Gastroesophageal sphincter (tissue), 3 donors: Measurements from ENCODE around the gene CHN1.

ENCODE experiments used
- CTCF ChIP-seq, 4 experiments: fragments of 200-600 bp in 2 of 4; fragments of 450-650 bp in 2 of 4; sonication (generic) in 1 of 4; IDR thresholded peaks; one replicate each; pipeline ENCODE4 v1.5.1; 2017 to 2019; ENCODE audit warnings: antibody characterized with exemption in 4 of 4, mild to moderate bottlenecking in 2 of 4, moderate library complexity in 2 of 4
- POLR2A ChIP-seq, 2 donors: fragments of 450-650 bp; IDR thresholded peaks; one replicate each; pipeline ENCODE4 v1.6.1; 2017; ENCODE audit warnings: antibody characterized with exemption in 2 of 2, mild to moderate bottlenecking in 2 of 2, moderate library complexity in 1 of 2
- POLR2AphosphoS5 ChIP-seq: sonication (generic); formaldehyde crosslinking; IDR thresholded peaks from one replicate; pipeline ENCODE4 v1.6.1; 2017; ENCODE audit warnings: antibody characterized with exemption

GRCh38 chr2:175036582-175037018 is 31.4 kb upstream of the CHN1 start:
- TF ChIP-seq POLR2AphosphoS5: no peak
- TF ChIP-seq POLR2A (IDR thresholded peaks at IDR 0.05): no peak
- TF ChIP-seq CTCF (IDR thresholded peaks at IDR 0.05): peak; percentile 34 to 56 (median 46)
